Measurements from ENCODE around the gene HIPK2.

DNA sequence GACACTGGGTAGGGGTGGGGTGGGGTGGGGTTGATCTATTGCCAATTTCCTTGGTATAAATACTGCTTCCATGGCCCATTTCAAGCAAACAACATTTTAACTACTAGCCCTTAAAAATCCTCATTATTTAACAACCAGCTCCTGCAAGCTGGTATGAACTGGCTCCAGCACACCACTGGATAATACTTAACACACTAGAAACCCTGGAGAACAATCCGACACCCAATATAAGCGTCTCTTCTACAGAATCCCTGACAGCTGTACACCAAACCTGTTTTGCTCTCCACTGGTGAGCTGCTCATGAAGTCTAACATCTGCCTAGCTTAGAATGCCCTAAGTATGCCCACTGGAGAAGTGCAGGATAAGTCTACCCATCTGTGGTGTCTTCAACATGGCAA lies 116.8 kb downstream of the HIPK2 start:
- TF ChIP-seq, protein P1, sequence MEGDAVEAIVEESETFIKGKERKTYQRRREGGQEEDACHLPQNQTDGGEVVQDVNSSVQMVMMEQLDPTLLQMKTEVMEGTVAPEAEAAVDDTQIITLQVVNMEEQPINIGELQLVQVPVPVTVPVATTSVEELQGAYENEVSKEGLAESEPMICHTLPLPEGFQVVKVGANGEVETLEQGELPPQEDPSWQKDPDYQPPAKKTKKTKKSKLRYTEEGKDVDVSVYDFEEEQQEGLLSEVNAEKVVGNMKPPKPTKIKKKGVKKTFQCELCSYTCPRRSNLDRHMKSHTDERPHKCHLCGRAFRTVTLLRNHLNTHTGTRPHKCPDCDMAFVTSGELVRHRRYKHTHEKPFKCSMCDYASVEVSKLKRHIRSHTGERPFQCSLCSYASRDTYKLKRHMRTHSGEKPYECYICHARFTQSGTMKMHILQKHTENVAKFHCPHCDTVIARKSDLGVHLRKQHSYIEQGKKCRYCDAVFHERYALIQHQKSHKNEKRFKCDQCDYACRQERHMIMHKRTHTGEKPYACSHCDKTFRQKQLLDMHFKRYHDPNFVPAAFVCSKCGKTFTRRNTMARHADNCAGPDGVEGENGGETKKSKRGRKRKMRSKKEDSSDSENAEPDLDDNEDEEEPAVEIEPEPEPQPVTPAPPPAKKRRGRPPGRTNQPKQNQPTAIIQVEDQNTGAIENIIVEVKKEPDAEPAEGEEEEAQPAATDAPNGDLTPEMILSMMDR (conservative IDR thresholded peaks at IDR 0.05) = no peak
- TF ChIP-seq ZFX (IDR thresholded peaks at IDR 0.05) = no peak
